Stomach (tissue), 9 donors: Measurements from ENCODE around the gene CELF2. TPM values are rescaled to one million over a fixed set of nuclear protein-coding genes. Genes with fewer than 3 reads are reported as not detected.

Source experiments
- DNase-seq, 2 donors: peaks; one replicate each; pipeline versions ENCODE4 v3.0.0 to v3.0.0-alpha.2; 2013 to 2019
- H3K27ac ChIP-seq, 5 donors: fragments of 200-600 bp in 4 of 5; sonication (generic) in 4 of 5; one replicate each; pipeline ENCODE4 v1.5.1; 2013 to 2019; ENCODE audit warnings: mild to moderate bottlenecking in 1 of 5, moderate library complexity in 1 of 5
- H3K27me3 ChIP-seq, 3 donors: fragments of 200-600 bp; sonication (generic); one replicate each; pipeline ENCODE4 v1.5.1; 2017 to 2019; ENCODE audit warnings: mixed run types in 1 of 3
- H3K36me3 ChIP-seq, 4 donors: fragments of 200-600 bp; sonication (generic); 1 replicate in 3 of 4; 2 replicates in 1 of 4; pipeline ENCODE4 v1.5.1; 2016 to 2019
- H3K4me1 ChIP-seq, 4 donors: fragments of 200-600 bp; sonication (generic); one replicate each; pipeline ENCODE4 v1.5.1; 2016 to 2019
- H3K4me3 ChIP-seq, 4 donors: fragments of 200-600 bp; sonication (generic) in 3 of 4; one replicate each; pipeline ENCODE4 v1.5.1; 2016 to 2019; ENCODE audit warnings: mild to moderate bottlenecking in 1 of 4
- H3K9me3 ChIP-seq, 4 donors: fragments of 200-600 bp; sonication (generic); one replicate each; pipeline ENCODE4 v1.5.1; 2016 to 2019
- CTCF ChIP-seq, 7 experiments: fragments of 450-650 bp in 4 of 7; fragments of 200-600 bp in 3 of 7; sonication (generic) in 3 of 7; IDR thresholded peaks; one replicate each; pipeline ENCODE4 v1.5.1; 2016 to 2019; ENCODE audit warnings: antibody characterized with exemption in 7 of 7, control low read depth in 2 of 7, mild to moderate bottlenecking in 1 of 7
- EP300 ChIP-seq: sonication (generic); formaldehyde crosslinking; IDR thresholded peaks from one replicate; pipeline ENCODE4 v1.6.1; 2017; ENCODE audit warnings: antibody characterized with exemption
- POLR2A ChIP-seq, 4 donors: fragments of 450-650 bp; IDR thresholded peaks; one replicate each; pipeline ENCODE4 v1.6.1; 2016; ENCODE audit warnings: antibody characterized with exemption in 4 of 4, control low read depth in 2 of 4, mild to moderate bottlenecking in 1 of 4, moderate library complexity in 1 of 4
- POLR2AphosphoS5 ChIP-seq, 3 donors: sonication (generic); formaldehyde crosslinking; IDR thresholded peaks; one replicate each; pipeline ENCODE4 v1.6.1; 2016; ENCODE audit warnings: antibody characterized with exemption in 3 of 3
- WGBS, 5 donors: extraction: QIAGEN DNeasy Blood & Tissue Kit in 3 of 5; methylation state at CpG; one replicate each; pipeline versions ENCODE4 v1.1.5 to v1.1.7; 2013 to 2018; 5-methylcytosine and 5-hydroxymethylcytosine counted together
- intact Hi-C: fragments of 100-400 bp; cut with DNase I; formaldehyde crosslinking; loops from one replicate; pipeline ENCODE4 v1.15.1; 2023; ENCODE audit warnings: low total_unique reads
- polyA plus RNA-seq, 3 donors: library from polyadenylated mRNA; stranded (reverse); fragments of 200-250 nt; gene quantifications; one replicate each; pipeline ENCODE4 v1.2.3, GENCODE V29; 2013
- total RNA-seq, 5 donors: library from RNA; depleted of rRNA; stranded (reverse); fragments of >200 nt; gene quantifications; one replicate each; pipeline versions ENCODE4 v1.1.0 to v1.2.3, GENCODE V29; 2014 to 2016
- donor health status: healthy with polysubstance abuse.
- donor health status: Bipolar disorder and iron deficiency.
- donor health status: healthy.

The CELF2 gene
- total and polyA plus RNA-seq, 8 donors, result 3.9 to 65.3 (median 36.1) TPM

DNA sequence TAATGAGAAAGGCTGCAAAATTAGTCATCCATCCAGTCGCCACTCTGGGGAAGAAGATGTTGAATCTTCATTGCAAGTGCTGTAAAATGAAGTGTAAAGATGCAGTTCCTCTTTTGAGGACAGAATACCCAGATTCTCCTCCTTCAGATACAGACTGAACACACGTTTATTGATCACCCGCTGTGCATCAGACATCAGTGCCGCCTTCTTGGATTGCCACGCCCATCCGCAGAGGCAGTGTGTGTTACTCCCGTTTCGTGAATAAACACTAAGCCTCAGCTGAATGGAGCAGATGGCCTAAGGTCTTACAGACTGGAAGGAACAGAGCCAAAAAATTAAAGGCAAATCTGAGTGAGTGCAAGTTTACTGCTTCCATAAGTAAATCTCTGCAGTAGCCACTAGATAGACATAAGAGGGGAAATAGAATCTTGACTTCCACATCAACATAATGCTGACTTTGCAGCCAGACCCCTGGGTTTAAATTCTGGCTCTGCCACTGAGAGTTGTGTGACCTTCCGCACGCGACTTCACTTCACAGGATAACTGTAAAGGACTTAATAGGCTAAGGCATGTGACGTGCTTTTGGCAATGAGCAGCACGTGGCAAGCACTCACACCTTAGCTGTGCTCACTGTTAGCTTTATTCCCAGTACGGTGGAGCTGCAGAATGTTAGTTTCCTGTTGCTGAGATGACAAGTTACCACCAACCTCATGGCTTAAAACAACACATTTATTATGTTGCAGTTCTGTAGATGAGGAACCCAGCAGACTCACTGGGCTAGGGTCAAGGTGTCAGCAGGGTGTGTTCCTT lies 285.9 kb downstream of the CELF2 start:
- no peaks in the 10 kb centered on the region for H3K27me3 ChIP-seq
- DNase-seq, result no peak
- no peak overlapping the region for H3K4me3 ChIP-seq
- H3K9me3 ChIP-seq, result peaks cover 0 to 30% (median 14%) of the 10 kb centered on the region in 4 donors
- no peaks in the 10 kb centered on the region for H3K4me1 ChIP-seq
- peaks cover 15 to 95% (median 78%) of the 10 kb centered on the region in 4 donors for H3K36me3 ChIP-seq
- 82 to 93% (median 90%) methylated on average over 14 of the region's 14 CpGs for WGBS, 5 donors
- intact Hi-C loops, result no loop called here
- no peak for TF ChIP-seq EP300
- no peak for TF ChIP-seq POLR2A (IDR thresholded peaks at IDR 0.05)
- no peak for TF ChIP-seq POLR2AphosphoS5 (IDR thresholded peaks at IDR 0.05)
- TF ChIP-seq CTCF (IDR thresholded peaks at IDR 0.05), result no peak
- no peak overlapping the region for H3K27ac ChIP-seq

DNA sequence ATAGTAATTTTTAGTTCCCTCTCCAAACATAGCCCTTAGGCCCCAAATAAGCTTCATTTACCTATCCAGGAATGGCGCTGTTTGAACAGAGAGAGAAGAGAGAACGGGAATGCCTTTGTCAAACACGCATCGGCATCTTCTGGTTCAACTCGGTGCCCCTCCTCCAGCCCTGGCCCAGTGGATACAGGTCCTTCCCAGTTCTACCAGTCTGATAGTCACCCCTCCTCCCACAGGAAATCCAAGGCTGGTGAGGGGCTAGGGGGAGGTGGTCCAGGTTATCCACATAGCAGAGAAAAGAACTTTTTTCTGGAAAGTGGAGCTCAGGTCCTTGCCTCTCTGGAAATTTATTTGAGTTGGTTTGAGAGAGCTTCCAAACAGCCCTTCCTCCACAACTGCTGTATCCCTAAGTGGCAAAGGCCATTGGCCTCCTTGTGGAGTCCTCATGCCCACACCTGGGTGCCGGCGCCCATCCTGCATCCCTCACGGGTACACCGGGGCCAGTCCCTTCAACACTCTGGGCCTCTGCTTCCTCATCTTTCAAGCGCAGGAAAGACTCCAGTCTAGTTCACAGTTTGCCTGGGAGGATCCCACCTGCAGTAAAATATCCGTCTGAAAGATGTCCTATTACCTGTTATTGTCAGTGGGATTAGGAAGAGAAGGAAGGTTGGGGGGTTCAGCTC lies 287.4 kb downstream of the CELF2 start:
- DNase-seq, result no peak
- H3K27ac ChIP-seq, result no peak overlapping the region
- no peak overlapping the region for H3K4me3 ChIP-seq
- peaks cover 0 to 36% (median 23%) of the 10 kb centered on the region in 4 donors for H3K9me3 ChIP-seq
- no peaks in the 10 kb centered on the region for H3K4me1 ChIP-seq
- TF ChIP-seq POLR2A (IDR thresholded peaks at IDR 0.05) (no peak), CTCF (IDR thresholded peaks at IDR 0.05) (no peak), POLR2AphosphoS5 (IDR thresholded peaks at IDR 0.05) (no peak), EP300 (no peak)
- WGBS, 5 donors, result 95 to 97% (median 96%) methylated on average over 11 of the region's 11 CpGs
- H3K27me3 ChIP-seq, result no peaks in the 10 kb centered on the region
- peaks cover 18 to 97% (median 73%) of the 10 kb centered on the region in 4 donors for H3K36me3 ChIP-seq
- intact Hi-C loops, result no loop called here

DNA sequence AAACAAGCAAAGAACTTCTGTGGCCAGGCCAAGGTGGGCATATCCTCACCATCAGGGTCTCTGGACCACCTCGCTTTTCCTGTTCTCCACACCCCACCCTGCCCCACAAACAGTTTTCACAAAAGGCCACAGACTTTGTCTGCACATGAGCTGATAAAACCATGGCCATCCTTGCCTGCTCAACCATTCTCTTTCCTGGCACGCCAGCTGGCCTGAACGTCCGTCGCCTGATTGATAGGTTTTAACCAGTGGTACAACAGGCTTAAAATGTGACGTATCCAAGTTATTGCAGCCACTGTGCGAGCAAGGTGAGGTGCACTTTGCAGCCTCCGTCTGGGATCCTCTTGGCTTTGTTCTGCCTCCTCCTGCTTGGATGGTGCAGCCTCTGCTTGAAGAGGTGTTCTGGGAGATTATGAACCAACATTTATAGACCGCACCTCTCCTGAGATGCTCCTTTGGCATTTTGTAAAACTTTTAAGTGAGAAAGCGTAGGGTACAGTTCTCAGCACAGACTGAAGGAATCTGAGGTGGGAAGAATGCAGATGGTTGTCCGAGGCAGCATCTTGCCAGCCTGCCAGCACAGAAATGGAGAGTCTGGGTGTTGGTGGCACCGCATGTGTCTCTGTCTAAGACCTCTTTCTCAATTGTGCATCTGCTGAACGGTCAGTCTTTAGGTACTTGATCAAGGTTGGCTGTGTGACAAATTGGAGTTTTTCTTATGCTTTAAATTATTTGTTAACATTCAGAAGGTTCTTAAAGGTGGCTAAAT lies 288.3 kb downstream of the CELF2 start:
- intact Hi-C loops, result no loop called here
- no peak for DNase-seq
- peaks cover 0 to 36% (median 23%) of the 10 kb centered on the region in 4 donors for H3K9me3 ChIP-seq
- WGBS, 5 donors, result 90 to 93% (median 92%) methylated on average over 13 of the region's 13 CpGs
- H3K27me3 ChIP-seq, result no peaks in the 10 kb centered on the region
- H3K27ac ChIP-seq, result no peak overlapping the region
- no peak overlapping the region for H3K4me3 ChIP-seq
- TF ChIP-seq POLR2A (IDR thresholded peaks at IDR 0.05) (no peak), CTCF (IDR thresholded peaks at IDR 0.05) (no peak), EP300 (no peak), POLR2AphosphoS5 (IDR thresholded peaks at IDR 0.05) (no peak)
- peaks cover 18 to 94% (median 71%) of the 10 kb centered on the region in 4 donors for H3K36me3 ChIP-seq
- H3K4me1 ChIP-seq, result no peaks in the 10 kb centered on the region

DNA sequence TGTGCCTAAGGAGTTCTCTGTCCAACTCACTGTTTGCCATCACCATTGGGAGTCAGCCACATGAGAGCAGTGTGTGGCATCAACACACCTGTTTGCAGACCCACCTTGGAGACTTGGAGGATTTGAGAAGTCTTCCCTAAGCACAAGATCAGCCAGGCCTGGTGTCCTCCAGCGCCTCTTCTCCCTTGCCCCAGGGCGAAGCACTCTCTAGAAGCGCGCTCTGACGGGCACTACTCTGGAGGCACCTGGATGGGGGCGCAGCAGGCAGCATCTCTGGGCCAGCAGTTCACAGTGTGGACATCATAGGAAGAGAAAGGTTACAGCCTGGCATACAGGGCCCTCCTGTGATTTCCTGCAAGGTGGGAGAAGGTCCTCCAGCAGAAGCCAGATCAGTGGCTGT lies 289.3 kb downstream of the CELF2 start:
- WGBS, 5 donors, result 93 to 99% (median 98%) methylated on average over 6 of the region's 6 CpGs
- no peak overlapping the region for H3K4me3 ChIP-seq
- intact Hi-C loops, result no loop called here
- H3K27ac ChIP-seq, result no peak overlapping the region
- peaks cover 0 to 36% (median 23%) of the 10 kb centered on the region in 4 donors for H3K9me3 ChIP-seq
- H3K36me3 ChIP-seq, result peaks cover 17 to 95% (median 65%) of the 10 kb centered on the region in 4 donors
- H3K27me3 ChIP-seq, result no peaks in the 10 kb centered on the region
- TF ChIP-seq POLR2A (IDR thresholded peaks at IDR 0.05) (no peak), EP300 (no peak), POLR2AphosphoS5 (IDR thresholded peaks at IDR 0.05) (no peak), CTCF (IDR thresholded peaks at IDR 0.05) (no peak)
- DNase-seq, result no peak
- H3K4me1 ChIP-seq, result no peaks in the 10 kb centered on the region
